T-helper 9 cell (primary cell): ENCODE measurements around the gene HAO2.

Experiments used
- DNase-seq: peaks from one replicate; pipeline ENCODE4 v3.0.0-alpha.2; 2020

The HAO2 gene

DNA sequence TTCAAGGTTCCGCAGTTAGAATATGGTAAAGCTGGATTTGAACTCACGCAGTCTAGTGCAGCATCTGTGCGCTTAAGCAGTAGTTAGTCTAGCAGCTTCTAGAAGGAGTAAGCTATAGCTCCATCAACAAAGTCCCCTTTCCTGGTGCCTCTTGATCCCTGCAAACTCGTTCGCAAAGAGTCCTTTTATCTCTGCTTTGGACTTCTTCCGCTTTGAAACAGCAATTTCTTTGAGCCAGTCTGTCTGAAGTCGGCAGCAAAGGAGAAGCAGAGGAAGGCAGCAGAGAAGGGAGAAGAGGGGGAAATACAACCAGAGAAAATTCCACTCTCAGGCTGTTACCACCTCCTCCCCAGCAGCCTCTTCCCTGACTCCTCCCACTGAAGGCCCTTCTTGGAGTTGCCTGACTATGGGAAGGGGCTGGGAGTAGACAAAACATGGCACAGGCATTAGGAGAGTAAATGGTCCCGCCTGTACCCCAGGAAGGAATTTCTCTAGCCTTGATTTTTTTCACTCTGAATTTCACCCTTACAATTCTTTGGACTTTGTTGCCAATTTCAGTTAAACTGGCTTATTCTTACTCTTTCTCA, 72.2 kb downstream of the HAO2 start:
- no peak for DNase-seq

DNA sequence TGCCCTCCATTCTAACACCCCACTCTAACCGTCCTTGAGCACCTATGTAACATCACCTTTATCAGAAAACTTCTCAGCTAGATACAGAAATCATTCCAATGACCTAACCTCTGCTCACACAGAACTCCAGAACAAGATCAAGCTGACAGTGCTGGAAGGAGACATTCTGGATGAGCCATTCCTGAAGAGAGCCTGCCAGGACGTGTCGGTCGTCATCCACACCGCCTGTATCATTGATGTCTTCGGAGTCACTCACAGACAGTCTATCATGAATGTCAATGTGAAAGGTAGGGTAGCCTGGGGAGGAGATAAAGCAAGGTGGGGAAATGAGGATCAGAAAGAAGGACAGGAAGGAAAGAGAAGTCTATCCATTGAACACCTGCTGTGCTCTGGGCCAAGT, 74.2 kb downstream of the HAO2 start:
- DNase-seq = no peak
